H1 (cell line): ENCODE results near the gene ZC3H12C.

Experiments used
- CBX5 ChIP-seq: fragments of 300-800, 300-1000 bp; sonication (generic); IDR thresholded peaks from 2 replicates; pipeline ENCODE4 v1.7.1; 2016; ENCODE audit warnings: antibody characterized with exemption, low read length, low read depth
- CTCF ChIP-seq, 3 experiments: IDR thresholded peaks; 1 replicate in 2 of 3; 2 replicates in 1 of 3; pipeline versions ENCODE4 v1.5.1 to v1.6.1; 2011; ENCODE audit warnings: low read length in 3 of 3, mild to moderate bottlenecking in 3 of 3, inconsistent platforms in 2 of 3, low read depth in 1 of 3, moderate library complexity in 1 of 3; ENCODE audit not compliant: insufficient read depth in 1 of 3; ENCODE audit errors: control extremely low read depth in 1 of 3
- EZH2 ChIP-seq: fragments of 200-600 bp; sonication (generic); IDR thresholded peaks from 2 replicates; pipeline ENCODE4 v1.7.1; 2012; ENCODE audit warnings: low read depth, mild to moderate bottlenecking, moderate library complexity, low read length, inconsistent platforms; ENCODE audit not compliant: severe bottlenecking
- GABPA ChIP-seq: IDR thresholded peaks from 2 replicates; pipeline ENCODE4 v1.6.1; 2011; ENCODE audit warnings: mild to moderate bottlenecking, low read length, moderate library complexity, borderline replicate concordance; ENCODE audit not compliant: insufficient read depth
- GTF2F1 ChIP-seq: IDR thresholded peaks from 2 replicates; pipeline ENCODE4 v1.6.1; 2012; ENCODE audit warnings: low read depth, low read length, improper control_type of control experiment, borderline replicate concordance
- HDAC2 ChIP-seq, 2 experiments: fragments of 300-600 bp in 1 of 2; sonication (generic) in 1 of 2; IDR thresholded peaks; 2 replicates each; pipeline ENCODE4 v1.6.1; 2011 to 2012; ENCODE audit warnings: low read depth in 2 of 2, low read length in 2 of 2, mild to moderate bottlenecking in 2 of 2, moderate library complexity in 2 of 2, borderline replicate concordance in 1 of 2, inconsistent platforms in 1 of 2
- KDM5A ChIP-seq: fragments of 200-600 bp; IDR thresholded peaks from 2 replicates; pipeline ENCODE4 v1.7.1; 2012; ENCODE audit warnings: mild to moderate bottlenecking, low read length, inconsistent platforms, mixed read lengths
- POLR2A ChIP-seq, 2 experiments: IDR thresholded peaks; 1 replicate in 1 of 2; 2 replicates in 1 of 2; pipeline ENCODE4 v1.6.1; 2011; ENCODE audit warnings: low read depth in 2 of 2, low read length in 2 of 2, mild to moderate bottlenecking in 2 of 2; ENCODE audit errors: control extremely low read depth in 1 of 2
- POLR2AphosphoS5 ChIP-seq: IDR thresholded peaks from 2 replicates; pipeline ENCODE4 v1.6.1; 2011; ENCODE audit warnings: low read depth, low read length
- RAD21 ChIP-seq, 2 experiments: IDR thresholded peaks in 1 of 2; conservative IDR thresholded peaks in 1 of 2; 2 replicates each; pipeline ENCODE4 v1.6.1; 2011; ENCODE audit warnings: low read depth in 2 of 2, low read length in 2 of 2, improper control_type of control experiment in 1 of 2, inconsistent platforms in 1 of 2, mild to moderate bottlenecking in 1 of 2, moderate library complexity in 1 of 2
- RBBP5 ChIP-seq: IDR thresholded peaks from 2 replicates; pipeline ENCODE4 v1.7.1; 2012; ENCODE audit warnings: low read depth, mild to moderate bottlenecking, inconsistent platforms, low read length, moderate library complexity, borderline replicate concordance
- RFX5 ChIP-seq: IDR thresholded peaks from 2 replicates; pipeline ENCODE4 v1.6.1; 2011; ENCODE audit warnings: low read depth, low read length, improper control_type of control experiment, borderline replicate concordance
- TAF1 ChIP-seq: IDR thresholded peaks from 2 replicates; pipeline ENCODE4 v1.6.1; 2011; ENCODE audit warnings: mild to moderate bottlenecking, low read depth, low read length
- ZNF274 ChIP-seq: IDR thresholded peaks from 2 replicates; pipeline ENCODE4 v1.7.0; 2012; ENCODE audit warnings: low read length, borderline replicate concordance; ENCODE audit errors: extremely low read depth

- TF ChIP-seq RAD21 (IDR thresholded peaks at IDR 0.05 in 1 of 2, conservative IDR thresholded peaks at IDR 0.05 in 1 of 2; ENCODE audit: low read depth in 2 of 2, low read length in 2 of 2) (no peak), CTCF (IDR thresholded peaks at IDR 0.05; ENCODE audit: control extremely low read depth in 1 of 3, insufficient read depth in 1 of 3, low read depth in 1 of 3, low read length in 3 of 3) (no peak), POLR2A (IDR thresholded peaks at IDR 0.05; ENCODE audit: control extremely low read depth in 1 of 2, low read depth in 2 of 2, low read length in 2 of 2) (no peak), TAF1 (no peak), RFX5 (no peak), POLR2AphosphoS5 (no peak), GTF2F1 (no peak), RBBP5 (no peak), KDM5A (no peak), EZH2 (no peak), HDAC2 (IDR thresholded peaks at IDR 0.05; ENCODE audit: borderline replicate concordance in 1 of 2, low read depth in 2 of 2, low read length in 2 of 2) (no peak), ZNF274 (no peak), GABPA (no peak), CBX5 (no peak)
These were observed 66.3 kb downstream of the ZC3H12C start for GRCh38 chr11:110159476-110159875.
